ENCODE data around the gene TMEM231. TPM values are rescaled to one million over a fixed set of nuclear protein-coding genes. Genes with fewer than 3 reads are reported as not detected.

TMEM231 gene
- total and polyA plus RNA-seq, 3 donors from 2014 or later: 21.2 to 29.2 (median 25.4) TPM

DNA sequence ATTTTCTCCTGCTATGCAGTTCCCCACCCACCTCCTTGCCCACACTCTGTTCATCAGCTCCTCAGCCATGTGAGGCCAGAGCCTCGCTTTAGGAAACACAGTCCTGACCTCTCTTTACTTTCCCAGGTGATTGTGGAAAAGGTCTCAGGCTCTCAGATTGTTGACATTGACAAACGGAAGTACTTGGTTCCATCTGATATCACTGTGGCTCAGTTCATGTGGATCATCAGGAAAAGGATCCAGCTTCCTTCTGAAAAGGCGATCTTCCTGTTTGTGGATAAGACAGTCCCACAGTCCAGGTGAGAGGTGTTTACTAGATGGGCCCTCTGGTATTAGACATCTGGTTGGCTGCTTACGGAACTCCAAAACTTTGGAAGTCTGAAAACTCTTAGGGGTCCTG, 11.9 kb upstream of the TMEM231 start:
- H3K27ac ChIP-seq: peak overlapping the region in 1 of 2 donors; percentile 31
- no peaks in the 10 kb centered on the region for H3K36me3 ChIP-seq (ENCODE audit: low read depth, missing control alignments)
- no peaks in the 10 kb centered on the region for H3K27me3 ChIP-seq
- TF ChIP-seq, protein P1, sequence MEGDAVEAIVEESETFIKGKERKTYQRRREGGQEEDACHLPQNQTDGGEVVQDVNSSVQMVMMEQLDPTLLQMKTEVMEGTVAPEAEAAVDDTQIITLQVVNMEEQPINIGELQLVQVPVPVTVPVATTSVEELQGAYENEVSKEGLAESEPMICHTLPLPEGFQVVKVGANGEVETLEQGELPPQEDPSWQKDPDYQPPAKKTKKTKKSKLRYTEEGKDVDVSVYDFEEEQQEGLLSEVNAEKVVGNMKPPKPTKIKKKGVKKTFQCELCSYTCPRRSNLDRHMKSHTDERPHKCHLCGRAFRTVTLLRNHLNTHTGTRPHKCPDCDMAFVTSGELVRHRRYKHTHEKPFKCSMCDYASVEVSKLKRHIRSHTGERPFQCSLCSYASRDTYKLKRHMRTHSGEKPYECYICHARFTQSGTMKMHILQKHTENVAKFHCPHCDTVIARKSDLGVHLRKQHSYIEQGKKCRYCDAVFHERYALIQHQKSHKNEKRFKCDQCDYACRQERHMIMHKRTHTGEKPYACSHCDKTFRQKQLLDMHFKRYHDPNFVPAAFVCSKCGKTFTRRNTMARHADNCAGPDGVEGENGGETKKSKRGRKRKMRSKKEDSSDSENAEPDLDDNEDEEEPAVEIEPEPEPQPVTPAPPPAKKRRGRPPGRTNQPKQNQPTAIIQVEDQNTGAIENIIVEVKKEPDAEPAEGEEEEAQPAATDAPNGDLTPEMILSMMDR (IDR thresholded peaks at IDR 0.05): no peak
- no peak overlapping the region for H3K4me3 ChIP-seq
- intact Hi-C loops (cut with DNase I; ENCODE audit: low total_unique reads): no loop called here
- DNase-seq: no peak
- H3K4me1 ChIP-seq: no peaks in the 10 kb centered on the region
- WGBS, 2 donors: 73 to 76% methylated on average over 4 of the region's 4 CpGs
- no peaks in the 10 kb centered on the region for H3K9me3 ChIP-seq

DNA sequence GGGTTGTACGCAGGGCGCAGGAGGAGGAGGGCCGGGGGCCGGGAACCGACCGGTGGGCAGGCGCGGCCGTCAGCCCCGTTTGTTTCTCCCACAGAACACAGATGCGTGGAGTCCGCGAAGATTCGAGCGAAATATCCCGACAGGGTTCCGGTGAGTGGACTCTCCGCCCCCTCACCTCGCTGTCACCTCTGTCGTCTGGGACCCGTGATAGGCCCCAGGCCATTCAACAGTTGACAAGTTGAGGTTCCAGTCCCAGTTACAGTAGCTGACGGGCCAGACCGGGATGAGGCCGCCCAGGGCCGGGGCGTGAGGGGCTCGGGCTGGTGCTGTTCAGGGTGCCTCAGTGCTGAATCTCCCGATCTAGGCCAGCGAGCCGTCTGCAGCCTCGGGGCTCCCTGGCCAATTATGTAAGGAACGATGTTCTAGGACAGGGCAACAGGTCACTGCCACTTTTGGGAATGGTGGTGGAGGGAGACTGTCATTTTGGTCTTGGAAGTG, 10.8 kb upstream of the TMEM231 start:
- Histone ChIP-seq H3K9me3 (no peaks in the 10 kb centered on the region), H3K4me3 (peak overlapping the region; percentile 93 to 98), H3K4me1 (no peaks in the 10 kb centered on the region), H3K36me3 (ENCODE audit: low read depth, missing control alignments) (no peaks in the 10 kb centered on the region), H3K27ac (peak overlapping the region; percentile 77 to 82), H3K27me3 (no peaks in the 10 kb centered on the region)
- WGBS, 2 donors: 2% methylated on average over 19 of the region's 32 CpGs; no CpG with 5 or more reads in 1 of the 2 donors
- TF ChIP-seq, protein P1 (IDR thresholded peaks at IDR 0.05): no peak
- TF ChIP-seq POLR2A (IDR thresholded peaks at IDR 0.05): no peak
- intact Hi-C loops (cut with DNase I; ENCODE audit: low total_unique reads): no loop called here
- DNase-seq: peak; percentile 37

DNA sequence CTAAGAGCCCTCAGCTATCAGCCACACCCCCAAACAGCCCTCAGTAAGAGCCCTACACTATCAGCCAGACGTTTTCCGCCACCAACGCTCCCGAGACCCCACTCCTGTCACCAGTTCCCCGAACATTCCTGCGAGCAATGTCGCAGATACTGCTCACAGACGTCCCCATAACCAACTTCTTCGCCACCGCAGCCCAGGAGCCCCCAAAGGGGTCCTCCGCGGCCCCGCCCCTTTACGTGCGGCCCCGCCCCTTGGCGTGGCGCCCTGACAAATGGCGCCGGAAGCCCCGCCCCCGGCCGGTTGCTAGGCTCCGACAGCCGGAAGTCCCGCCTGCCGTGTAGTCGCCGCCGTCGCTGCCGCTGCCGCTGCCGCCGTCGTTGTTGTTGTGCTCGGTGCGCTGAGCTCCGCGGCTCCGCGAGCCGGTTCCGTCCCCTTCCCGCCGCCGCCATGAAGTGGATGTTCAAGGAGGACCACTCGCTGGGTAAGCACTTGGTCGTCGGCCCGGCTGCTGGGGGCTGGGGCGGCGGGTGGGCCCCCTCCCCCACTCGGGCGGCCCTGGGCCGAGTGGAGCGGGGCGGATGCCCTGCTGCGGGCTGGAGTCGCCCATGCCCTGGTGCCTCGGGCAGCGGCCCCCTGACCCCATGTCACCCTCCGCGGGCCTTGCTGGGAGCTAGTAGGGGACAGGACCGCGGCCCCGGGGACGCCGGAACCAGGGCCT, 10.1 kb upstream of the TMEM231 start, which contains the start of gene GABARAPL2:
Gene GABARAPL2 (plus strand): TSS at position 340 of the 718 bp plus-strand sequence. CDS start 108 bp downstream, at position 448.
- no peaks in the 10 kb centered on the region for H3K4me1 ChIP-seq
- no peaks in the 10 kb centered on the region for H3K9me3 ChIP-seq
- H3K4me3 ChIP-seq: peak within 1 kb of the TSS; percentile 93 to 98
- no peaks in the 10 kb centered on the region for H3K36me3 ChIP-seq (ENCODE audit: low read depth, missing control alignments)
- TF ChIP-seq, protein P1 (IDR thresholded peaks at IDR 0.05): no peak
- TF ChIP-seq POLR2A (IDR thresholded peaks at IDR 0.05): peak; percentile 56
- WGBS, 2 donors: 0 to 1% methylated on average over 12 to 66 of the region's 69 CpGs
- peak; percentile 89 for DNase-seq
- H3K27me3 ChIP-seq: no peaks in the 10 kb centered on the region
- intact Hi-C loops (cut with DNase I; ENCODE audit: low total_unique reads): no loop called here
- peak within 1 kb of the TSS; percentile 77 to 82 for H3K27ac ChIP-seq

DNA sequence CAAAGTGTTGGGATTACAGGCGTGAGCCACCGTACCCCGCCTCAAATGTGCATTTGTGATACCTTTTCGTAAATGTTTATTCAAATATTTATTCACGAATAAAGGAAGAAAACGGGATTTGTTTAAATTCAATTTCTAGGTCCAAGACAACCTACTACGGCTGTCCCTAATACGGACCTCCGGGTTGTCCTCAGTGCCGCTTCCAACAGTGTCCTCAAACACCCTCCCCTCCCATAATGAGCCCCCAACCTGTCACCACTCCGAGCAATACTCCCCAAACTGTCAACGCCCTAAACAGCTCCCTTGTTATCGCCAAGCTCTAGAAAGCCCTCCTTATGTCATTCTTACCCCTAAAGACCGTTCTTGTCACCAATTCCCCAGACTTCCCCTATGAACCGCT, 9.6 kb upstream of the TMEM231 start:
- WGBS, 2 donors: 18 to 19% methylated on average over 15 of the region's 15 CpGs

More for the DNA sequence above, 9.6 kb upstream of the TMEM231 start:
- H3K9me3 ChIP-seq: no peaks in the 10 kb centered on the region
- intact Hi-C loops (cut with DNase I; ENCODE audit: low total_unique reads): no loop called here
- H3K4me1 ChIP-seq: no peaks in the 10 kb centered on the region
- H3K36me3 ChIP-seq (ENCODE audit: low read depth, missing control alignments): no peaks in the 10 kb centered on the region
- no peaks in the 10 kb centered on the region for H3K27me3 ChIP-seq
- H3K27ac ChIP-seq: peak overlapping the region in 1 of 2 donors; percentile 77
- H3K4me3 ChIP-seq: peak overlapping the region; percentile 93 to 98
- TF ChIP-seq, protein P1 (IDR thresholded peaks at IDR 0.05): no peak
- TF ChIP-seq POLR2A (IDR thresholded peaks at IDR 0.05): no peak
- no peak for DNase-seq
